Activated CD4-positive, alpha-beta T cell treated with anti-CD3 and anti-CD28 coated beads, Interleukin-2, amount 10 ng/mL, durations not matched to agents 24 days and 14 days (primary cell): ENCODE measurements around the gene ITGAD. TPM values are rescaled to one million over a fixed set of nuclear protein-coding genes. Genes with fewer than 3 reads are reported as not detected.
"Not testable (repeated sequence)": the region's sequence is repeated elsewhere in the genome, so short reads cannot be mapped to it uniquely, and the experiment has no call there.

Experiments
- DNase-seq: peaks from one replicate; pipeline ENCODE4 v3.0.0; 2022
- H3K27ac Mint-ChIP-seq: one replicate; pipeline ENCODE4 v1.8.0; 2022; ENCODE audit warnings: mild to moderate bottlenecking, mixed read lengths
- H3K27me3 Mint-ChIP-seq: one replicate; pipeline ENCODE4 v1.8.0; 2022; ENCODE audit warnings: mixed read lengths
- H3K36me3 Mint-ChIP-seq: one replicate; pipeline ENCODE4 v1.8.0; 2022; ENCODE audit warnings: low read depth, mild to moderate bottlenecking, mixed read lengths
- H3K4me1 Mint-ChIP-seq: one replicate; pipeline ENCODE4 v1.8.0; 2021; ENCODE audit warnings: mixed read lengths
- H3K4me3 Mint-ChIP-seq: one replicate; pipeline ENCODE4 v1.8.0; 2022; ENCODE audit warnings: mild to moderate bottlenecking, moderate library complexity, mixed read lengths
- H3K9me3 Mint-ChIP-seq: one replicate; pipeline ENCODE4 v1.8.0; 2021; ENCODE audit warnings: mixed read lengths
- intact Hi-C: fragments of 100-400 bp; cut with micrococcal nuclease; formaldehyde crosslinking; loops from one replicate; pipeline ENCODE4 v1.15.1; 2023
- total RNA-seq: library from RNA; stranded (reverse); gene quantifications from 2 replicates; pipeline ENCODE4 v1.2.3, GENCODE V29; 2022

Gene ITGAD
- total RNA-seq, 1 donor from 2014 or later, result not detected

DNA sequence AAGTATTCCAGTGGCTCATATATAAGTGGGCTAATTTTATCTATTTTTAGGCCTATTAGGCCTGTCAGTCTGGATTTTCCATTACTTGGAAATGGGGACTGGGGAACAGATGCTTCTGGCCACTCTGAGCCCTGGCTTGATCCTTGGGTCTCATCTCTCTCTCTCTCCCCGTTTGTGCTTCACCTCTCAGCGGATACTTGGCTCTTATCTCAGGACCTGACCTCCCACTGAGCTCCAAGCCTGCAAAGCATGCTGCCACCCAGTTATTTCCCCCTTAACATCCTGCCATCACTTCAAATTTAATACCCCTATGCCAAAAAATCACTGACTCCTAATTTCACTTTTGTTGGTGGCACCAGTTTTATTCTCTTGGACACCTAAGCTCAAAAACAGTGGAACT is 45.3 kb downstream of the ITGAD start:
- Mint-ChIP-seq H3K36me3 (no peaks in the 10 kb centered on the region), H3K27me3 (peaks cover 5% of the 10 kb centered on the region), H3K4me3 (no peak overlapping the region), H3K27ac (no peak overlapping the region), H3K4me1 (peaks cover 21% of the 10 kb centered on the region), H3K9me3 (no peaks in the 10 kb centered on the region)
- DNase-seq, result no peak
- intact Hi-C loops, result no loop called here

DNA sequence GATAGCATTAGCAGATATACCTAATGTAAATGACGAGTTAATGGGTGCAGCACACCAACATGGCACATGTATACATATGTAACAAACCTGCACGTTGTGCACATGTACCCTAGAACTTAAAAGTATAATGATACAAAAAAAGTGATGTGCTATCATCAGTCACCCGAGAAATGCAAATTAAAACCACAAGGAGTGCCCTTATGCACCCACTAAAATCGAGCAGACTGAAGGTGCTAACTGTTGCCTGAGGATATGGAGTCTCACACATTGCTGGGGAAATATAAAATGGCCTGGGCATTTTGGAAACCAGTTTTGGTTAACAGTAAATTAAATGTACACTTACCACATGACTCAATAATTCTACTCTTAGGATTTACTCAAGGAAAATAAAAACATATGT is 45.9 kb downstream of the ITGAD start:
- H3K27ac Mint-ChIP-seq, DNase-seq, H3K27me3 Mint-ChIP-seq, H3K36me3 Mint-ChIP-seq, H3K9me3 Mint-ChIP-seq, H3K4me3 Mint-ChIP-seq, intact Hi-C loops: not testable (repeated sequence)
- peaks cover 21% of the 10 kb centered on the region for H3K4me1 Mint-ChIP-seq

DNA sequence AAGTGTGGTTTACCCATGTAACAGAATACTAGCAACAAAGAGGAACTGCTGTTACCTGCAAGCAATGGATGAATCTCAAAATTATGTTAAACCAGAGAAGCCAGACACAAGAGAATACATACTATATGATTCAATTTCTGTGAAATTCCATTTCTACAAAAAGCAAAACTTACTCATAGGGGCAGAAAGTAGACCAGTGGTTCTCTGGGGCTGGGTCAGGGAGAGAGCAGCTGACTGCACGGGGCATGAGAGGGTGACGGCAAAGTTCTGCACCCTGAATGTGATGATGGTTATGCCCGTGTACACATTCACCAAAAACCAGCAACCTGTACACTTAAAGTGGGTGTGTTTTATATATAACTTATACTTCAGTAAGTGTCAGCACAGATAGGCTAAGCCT is 46.4 kb downstream of the ITGAD start:
- no peak for DNase-seq

DNA sequence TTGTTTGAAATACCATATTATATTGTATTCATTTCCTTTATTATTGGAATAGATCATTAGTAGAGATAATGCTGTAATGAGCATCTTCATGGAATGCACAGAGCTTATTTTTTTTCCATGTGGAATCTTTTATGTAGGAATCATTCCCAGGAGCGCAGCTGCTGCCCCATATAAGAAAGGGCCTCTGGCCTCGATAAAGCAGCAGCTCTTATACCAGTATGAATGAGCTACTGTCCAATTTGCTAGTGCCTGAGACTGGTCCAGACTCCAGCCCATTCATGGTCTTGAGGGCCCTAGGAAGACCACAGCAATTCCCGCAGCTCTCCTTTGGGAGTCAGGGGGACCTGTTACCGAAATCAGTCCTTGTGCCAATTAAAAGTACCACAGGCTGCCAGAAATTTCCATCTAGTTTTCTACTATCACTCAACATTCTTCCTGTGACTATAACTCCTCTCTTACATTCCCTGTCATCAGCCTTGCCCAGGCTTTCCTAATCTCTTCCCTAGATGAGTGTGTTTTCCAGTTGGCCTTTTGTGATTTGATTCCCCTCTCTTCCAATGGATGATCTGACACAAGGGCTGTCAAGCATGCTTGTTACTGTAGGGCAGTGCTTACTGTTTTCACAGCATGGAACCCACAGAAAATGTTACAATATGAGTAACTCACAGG is 47.5 kb downstream of the ITGAD start:
- H3K4me1 Mint-ChIP-seq, result peaks cover 21% of the 10 kb centered on the region
- no peak overlapping the region for H3K27ac Mint-ChIP-seq
- H3K27me3 Mint-ChIP-seq, result peaks cover 5% of the 10 kb centered on the region
- no peak overlapping the region for H3K4me3 Mint-ChIP-seq
- no peak for DNase-seq
- no peaks in the 10 kb centered on the region for H3K36me3 Mint-ChIP-seq
- intact Hi-C loops, result loop anchor here (5.0 kb wide), 1 partner anchor 453 kb away; the partner anchor contains the start of gene HSD3B7
- H3K9me3 Mint-ChIP-seq, result no peaks in the 10 kb centered on the region

More for the DNA sequence above, 46.4 kb downstream of the ITGAD start:
- Mint-ChIP-seq H3K27me3 (peaks cover 5% of the 10 kb centered on the region), H3K4me3 (no peak overlapping the region), H3K4me1 (peaks cover 21% of the 10 kb centered on the region), H3K27ac (peak overlapping the region; percentile 20), H3K36me3 (no peaks in the 10 kb centered on the region), H3K9me3 (no peaks in the 10 kb centered on the region)
- intact Hi-C loops, result no loop called here

DNA sequence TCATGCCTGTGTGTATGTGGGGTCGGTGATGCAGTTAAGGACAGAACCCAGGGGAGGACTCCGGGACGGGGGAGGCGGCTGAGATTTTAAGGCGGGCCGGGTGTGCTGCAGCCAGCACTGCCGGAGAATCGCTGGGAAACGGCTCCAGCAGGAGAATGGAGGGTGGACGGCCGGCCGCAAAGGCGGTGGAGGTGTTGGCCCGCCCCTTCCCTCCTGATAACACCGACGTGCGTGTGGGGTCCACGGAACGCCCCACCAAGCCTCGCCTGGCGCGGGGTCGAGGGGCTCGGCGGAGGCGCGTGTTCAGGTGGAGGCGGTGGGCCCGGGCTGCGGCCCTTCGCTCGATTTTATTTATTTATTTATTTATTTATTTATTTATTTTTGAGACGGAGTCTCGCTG is 48.8 kb downstream of the ITGAD start:
- Mint-ChIP-seq H3K4me1 (peaks cover 24% of the 10 kb centered on the region), H3K9me3 (no peaks in the 10 kb centered on the region), H3K27me3 (peaks cover 5% of the 10 kb centered on the region), H3K27ac (peak overlapping the region; percentile 79), H3K4me3 (peak overlapping the region; percentile 98), H3K36me3 (peaks cover 3% of the 10 kb centered on the region)
- intact Hi-C loops, result loop anchor here (2.0 to 5.0 kb wide), 2 partner anchors 239 to 455 kb away; partner anchors contain the start of genes HSD3B7 and PYCARD
- no peak for DNase-seq

DNA sequence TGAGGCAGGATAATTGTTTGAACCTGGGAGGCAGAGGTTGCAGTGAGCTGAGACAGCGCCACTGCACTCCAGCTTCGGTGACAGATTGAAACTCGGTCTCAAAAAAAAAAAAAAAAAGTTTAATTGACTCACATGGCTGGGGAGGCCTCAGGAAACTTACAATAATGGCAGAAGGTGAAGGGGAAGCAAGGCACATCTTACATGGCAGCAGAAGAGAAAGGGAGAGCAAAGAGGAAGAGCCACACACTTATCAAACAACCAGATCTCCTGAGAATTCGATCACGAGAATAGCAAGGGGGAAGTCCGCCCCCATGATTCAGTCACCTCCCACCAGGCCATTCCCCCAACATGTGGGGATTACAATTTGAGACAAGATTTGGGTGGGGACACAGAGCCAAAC is 52.8 kb downstream of the ITGAD start:
- H3K27me3 Mint-ChIP-seq, H3K27ac Mint-ChIP-seq, DNase-seq, H3K9me3 Mint-ChIP-seq, H3K36me3 Mint-ChIP-seq, H3K4me3 Mint-ChIP-seq, intact Hi-C loops: not testable (repeated sequence)
- H3K4me1 Mint-ChIP-seq, result peaks cover 11% of the 10 kb centered on the region

DNA sequence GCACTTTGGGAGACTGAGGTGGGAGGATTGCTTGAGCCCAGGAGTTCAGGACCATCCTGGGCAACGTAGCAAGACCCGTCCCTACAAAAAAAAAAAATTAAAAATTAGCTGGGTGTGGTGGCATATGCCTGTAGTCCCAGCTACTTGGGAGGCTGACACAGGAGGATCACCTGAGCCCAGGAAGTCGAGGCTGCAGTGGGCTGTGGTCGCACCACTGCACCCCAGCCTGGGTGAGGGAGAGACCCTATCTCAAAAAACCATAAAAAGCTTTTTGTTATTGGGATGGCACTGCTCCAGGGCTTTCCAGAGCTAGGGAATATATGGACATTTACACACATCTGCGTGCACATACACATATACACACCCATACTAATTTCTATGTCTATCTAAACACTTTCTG is 58.1 kb downstream of the ITGAD start:
- intact Hi-C loops, result loop anchor here (10.0 kb wide), 1 partner anchor 346 kb away; the partner anchor contains the start of gene BCKDK
- no peak for DNase-seq

DNA sequence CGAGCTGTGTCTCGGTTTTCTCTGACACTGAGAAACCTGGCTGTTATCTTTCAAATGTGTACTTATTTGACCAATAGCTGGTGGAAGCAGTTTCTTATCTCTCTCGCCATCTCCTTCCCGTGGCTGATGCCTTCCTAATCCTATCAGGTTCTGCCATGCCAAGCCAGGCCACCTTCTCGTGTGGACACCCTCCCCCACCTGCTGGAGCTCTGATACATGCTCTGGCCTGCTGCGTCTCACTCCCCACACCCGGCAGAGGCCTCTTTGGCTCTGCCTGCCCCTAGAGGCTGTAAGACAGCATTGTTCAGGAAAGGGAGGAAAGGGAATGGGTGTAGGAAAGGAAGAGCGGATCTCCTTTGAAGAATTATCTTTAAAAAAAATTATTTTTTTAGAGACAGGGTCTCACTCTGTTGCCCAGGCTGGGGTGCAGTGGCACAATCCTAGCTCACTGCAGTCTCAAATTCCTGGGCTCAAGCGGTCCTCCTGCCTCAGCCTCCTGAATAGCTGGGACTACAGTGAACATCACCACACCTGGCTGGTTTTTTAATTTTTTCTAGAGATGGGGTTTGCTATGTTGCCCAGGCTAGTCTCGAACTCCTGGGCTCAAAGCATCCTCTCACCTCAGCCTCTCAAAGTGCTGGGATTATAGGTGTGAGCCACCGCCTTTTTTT is 58.7 kb downstream of the ITGAD start:
- Mint-ChIP-seq H3K4me1 (peaks cover 23% of the 10 kb centered on the region), H3K36me3 (peaks cover 12% of the 10 kb centered on the region), H3K27me3 (no peaks in the 10 kb centered on the region), H3K27ac (no peak overlapping the region), H3K4me3 (no peak overlapping the region), H3K9me3 (no peaks in the 10 kb centered on the region)
- peak; percentile 57 for DNase-seq
- intact Hi-C loops, result loop anchor here (10.0 kb wide), 1 partner anchor 347 kb away; the partner anchor contains the start of gene BCKDK

More for the DNA sequence above, 58.1 kb downstream of the ITGAD start:
- Mint-ChIP-seq H3K4me3 (no peak overlapping the region), H3K27ac (no peak overlapping the region), H3K36me3 (peaks cover 10% of the 10 kb centered on the region), H3K4me1 (peaks cover 21% of the 10 kb centered on the region), H3K27me3 (no peaks in the 10 kb centered on the region), H3K9me3 (no peaks in the 10 kb centered on the region)

DNA sequence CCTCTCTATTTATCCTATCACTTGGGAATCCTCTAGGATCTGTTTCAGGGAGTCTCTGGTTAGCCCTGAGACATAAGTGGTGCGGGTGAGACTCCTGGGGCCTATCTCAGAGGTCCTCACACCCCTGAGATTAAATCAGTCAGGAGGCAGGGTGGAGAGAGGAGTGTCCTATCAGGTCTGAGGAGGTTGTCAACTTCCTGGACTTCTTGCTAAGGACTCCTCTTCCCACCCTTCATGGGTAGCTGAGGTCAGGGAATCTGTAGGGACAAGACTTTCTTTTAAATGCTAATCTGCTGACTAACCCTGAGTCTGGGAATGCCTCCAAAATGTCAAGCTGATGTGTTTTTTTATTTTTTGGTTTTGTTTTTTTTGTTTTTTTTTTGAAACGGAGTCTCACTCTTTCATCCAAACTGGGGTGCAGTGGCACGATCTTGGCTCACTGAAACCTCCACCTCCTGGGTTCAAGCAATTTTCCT is 59.5 kb downstream of the ITGAD start:
- DNase-seq, result peak; percentile 53
- Mint-ChIP-seq H3K36me3 (peaks cover 15% of the 10 kb centered on the region), H3K27ac (no peak overlapping the region), H3K4me1 (peaks cover 23% of the 10 kb centered on the region), H3K4me3 (no peak overlapping the region), H3K9me3 (no peaks in the 10 kb centered on the region), H3K27me3 (no peaks in the 10 kb centered on the region)
- intact Hi-C loops, result loop anchor here (10.0 kb wide), 1 partner anchor 348 kb away; the partner anchor contains the start of gene BCKDK

DNA sequence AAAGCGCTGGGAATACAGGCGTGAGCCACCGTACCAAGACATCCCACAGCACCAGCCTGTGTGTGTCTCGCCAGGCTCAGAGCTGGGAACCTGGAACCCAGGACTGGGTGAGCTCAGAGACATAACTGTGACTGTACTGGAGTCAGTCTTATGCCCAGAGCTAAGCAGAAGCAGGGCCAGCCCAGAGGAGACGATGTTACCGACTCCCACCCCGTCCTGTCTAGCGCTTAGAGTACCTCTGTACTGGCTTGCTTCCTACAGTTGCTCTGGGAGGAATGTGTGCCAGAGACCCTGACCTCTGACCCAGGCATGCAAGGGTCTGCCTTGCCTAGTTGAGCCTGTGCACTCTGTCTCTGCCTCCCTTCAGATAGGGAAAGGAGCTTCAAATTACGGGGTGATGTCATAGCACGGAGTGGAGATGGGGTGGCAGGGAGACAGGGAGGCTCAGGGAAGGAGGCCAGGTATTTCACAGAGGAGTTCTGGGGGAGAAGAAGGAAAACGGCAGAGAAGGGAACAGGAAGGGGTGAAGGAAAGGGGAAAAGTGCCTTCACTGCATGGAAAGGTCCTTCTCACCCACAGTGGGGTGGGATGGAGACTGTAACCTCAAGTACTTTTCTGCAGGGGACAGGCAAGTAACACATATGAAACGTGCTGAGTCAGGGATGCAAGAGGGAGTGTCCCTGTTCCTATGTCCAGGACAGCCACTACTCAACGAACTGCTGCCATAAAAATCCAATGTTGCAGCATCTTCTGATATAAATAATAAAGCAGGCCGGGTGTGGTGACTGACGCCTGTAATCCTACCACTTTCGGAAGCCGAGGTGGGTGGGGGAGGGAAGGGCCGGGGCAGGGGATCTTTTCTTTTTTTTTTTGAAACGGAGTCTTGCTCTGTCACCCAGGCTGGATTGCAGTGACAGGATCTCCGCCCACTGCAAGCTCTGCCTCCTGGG is 60.4 kb downstream of the ITGAD start:
- Mint-ChIP-seq H3K4me1 (peaks cover 27% of the 10 kb centered on the region), H3K9me3 (no peaks in the 10 kb centered on the region), H3K36me3 (peaks cover 21% of the 10 kb centered on the region), H3K27me3 (no peaks in the 10 kb centered on the region), H3K4me3 (no peak overlapping the region), H3K27ac (no peak overlapping the region)
- intact Hi-C loops, result loop anchor here (10.0 kb wide), 1 partner anchor 349 kb away; the partner anchor contains the start of gene BCKDK
- DNase-seq, result peak; percentile 55

DNA sequence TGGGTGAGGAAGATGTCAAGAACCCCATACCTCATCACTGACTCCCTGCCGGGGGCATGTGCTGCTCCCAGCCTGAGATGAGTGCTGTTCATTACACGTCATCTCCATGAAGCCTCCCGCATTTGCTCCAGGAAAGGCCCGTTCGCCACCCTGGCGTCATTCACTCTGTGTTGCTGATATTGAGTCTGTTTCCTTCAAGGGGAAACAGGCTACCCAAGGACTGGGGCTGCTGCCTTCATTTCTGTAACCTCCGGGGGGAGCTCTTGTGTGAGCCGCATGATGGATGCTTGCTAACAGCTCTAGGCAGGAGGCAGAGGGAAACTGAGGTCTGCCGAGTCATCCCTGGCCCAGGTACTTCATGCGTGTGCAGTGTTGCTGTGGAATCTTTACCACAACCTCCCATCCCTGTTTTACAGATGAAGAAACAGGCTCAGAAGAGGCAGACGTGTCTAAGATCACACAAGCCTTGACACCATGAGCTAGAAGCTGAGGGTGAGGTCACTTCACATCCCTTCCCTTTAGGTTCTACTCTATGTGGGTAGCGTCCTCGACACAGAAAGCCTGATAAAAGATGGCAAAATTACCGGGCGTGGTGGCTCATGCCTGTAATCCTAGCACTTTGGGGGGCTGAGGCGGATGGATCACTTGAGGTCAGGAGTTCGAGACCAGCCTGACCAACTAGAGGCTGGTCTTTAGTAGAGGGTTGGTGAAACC is 62.6 kb downstream of the ITGAD start:
- peak overlapping the region; percentile 32 for H3K27ac Mint-ChIP-seq
- H3K4me1 Mint-ChIP-seq, result peaks cover 34% of the 10 kb centered on the region
- no peaks in the 10 kb centered on the region for H3K9me3 Mint-ChIP-seq
- H3K36me3 Mint-ChIP-seq, result peaks cover 21% of the 10 kb centered on the region
- peak overlapping the region; percentile 63 for H3K4me3 Mint-ChIP-seq
- intact Hi-C loops, result loop anchor here (10.0 kb wide), 1 partner anchor 351 kb away; the partner anchor contains the start of gene BCKDK
- no peaks in the 10 kb centered on the region for H3K27me3 Mint-ChIP-seq
- DNase-seq, result peak; percentile 78

DNA sequence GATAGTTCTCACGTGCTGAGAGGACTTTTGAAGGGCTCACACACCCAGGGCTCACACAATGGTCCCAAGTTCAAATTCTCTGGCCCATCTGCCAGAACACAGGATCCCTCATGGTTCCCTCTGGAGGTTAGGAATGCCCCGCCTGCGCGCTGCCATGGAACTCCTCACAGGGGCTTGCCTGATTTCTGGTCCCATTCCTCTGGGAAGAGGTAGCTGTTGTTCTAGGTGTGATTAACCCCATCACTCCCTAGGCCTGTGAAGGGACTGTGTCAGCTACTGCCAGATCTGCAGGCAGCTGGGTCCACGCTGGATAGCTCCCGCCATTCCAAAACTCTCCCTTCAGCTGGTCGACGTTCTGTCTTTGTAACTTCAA is 63.8 kb downstream of the ITGAD start:
- Mint-ChIP-seq H3K27ac (no peak overlapping the region), H3K36me3 (peaks cover 21% of the 10 kb centered on the region), H3K4me1 (peaks cover 34% of the 10 kb centered on the region), H3K27me3 (no peaks in the 10 kb centered on the region), H3K4me3 (peak overlapping the region; percentile 95), H3K9me3 (no peaks in the 10 kb centered on the region)
- no peak for DNase-seq
- intact Hi-C loops, result loop anchor here (10.0 kb wide), 1 partner anchor 352 kb away; the partner anchor contains the start of gene BCKDK
